Endodermal cell (in vitro differentiated cells): Measurements from ENCODE around the gene RGPD4. TPM values are rescaled to one million over a fixed set of nuclear protein-coding genes. Genes with fewer than 3 reads are reported as not detected.
"Not testable (repeated sequence)": the region's sequence is repeated elsewhere in the genome, so short reads cannot be mapped to it uniquely, and the experiment has no call there.

Experiments
- DNase-seq: peaks from one replicate; pipeline ENCODE4 v3.0.0-alpha.2; 2017
- H3K27ac ChIP-seq: 2 replicates; pipeline ENCODE4 v1.5.1; 2013; ENCODE audit warnings: mild to moderate bottlenecking, low read depth, low read length, moderate library complexity
- H3K27me3 ChIP-seq: 2 replicates; pipeline ENCODE4 v1.6.1; 2013; ENCODE audit warnings: mild to moderate bottlenecking, low read length, moderate library complexity; ENCODE audit not compliant: insufficient read depth, control insufficient read depth, poor library complexity, severe bottlenecking
- H3K36me3 ChIP-seq: 2 replicates; pipeline ENCODE4 v1.7.0; 2013; ENCODE audit warnings: mild to moderate bottlenecking, low read length, moderate library complexity; ENCODE audit not compliant: control insufficient read depth, insufficient read depth
- H3K4me1 ChIP-seq: one replicate; pipeline ENCODE4 v1.7.0; 2013; ENCODE audit warnings: low read length; ENCODE audit not compliant: control insufficient read depth, insufficient read depth
- H3K4me3 ChIP-seq: 2 replicates; pipeline ENCODE4 v1.5.1; 2013; ENCODE audit warnings: mild to moderate bottlenecking, low read length, moderate library complexity
- H3K9ac ChIP-seq: 2 replicates; pipeline ENCODE4 v1.6.1; 2013; ENCODE audit warnings: mild to moderate bottlenecking, low read length, moderate library complexity; ENCODE audit not compliant: poor library complexity, severe bottlenecking; ENCODE audit errors: extremely low read depth
- H3K9me3 ChIP-seq: 2 replicates; pipeline ENCODE4 v1.6.1; 2013; ENCODE audit warnings: mild to moderate bottlenecking, low read length, moderate library complexity; ENCODE audit not compliant: control insufficient read depth
- H3K27ac Mint-ChIP-seq: 2 replicates; pipeline ENCODE4 v1.8.0; 2020; ENCODE audit warnings: mixed read lengths
- H3K27me3 Mint-ChIP-seq: 2 replicates; pipeline ENCODE4 v1.8.0; 2021; ENCODE audit warnings: mild to moderate bottlenecking, mixed read lengths; ENCODE audit not compliant: insufficient read depth
- H3K36me3 Mint-ChIP-seq: 2 replicates; pipeline ENCODE4 v1.8.0; 2020; ENCODE audit warnings: low read depth, mixed read lengths
- H3K4me1 Mint-ChIP-seq: 2 replicates; pipeline ENCODE4 v1.8.0; 2020; ENCODE audit warnings: mixed read lengths
- H3K4me3 Mint-ChIP-seq: 2 replicates; pipeline ENCODE4 v1.8.0; 2020; ENCODE audit warnings: mild to moderate bottlenecking, moderate library complexity, mixed read lengths
- H3K9me3 Mint-ChIP-seq: 2 replicates; pipeline ENCODE4 v1.8.0; 2020; ENCODE audit warnings: mild to moderate bottlenecking, mixed read lengths
- CTCF ChIP-seq: fragments of 200-600 bp; sonication (generic); conservative IDR thresholded peaks from 2 replicates; pipeline ENCODE4 v1.5.0; 2021; ENCODE audit warnings: antibody characterized with exemption, mild to moderate bottlenecking
- WGBS, 2 experiments: methylation state at CpG; one replicate each; pipeline versions ENCODE4 v1.1.5 to v1.1.7; 2013; ENCODE audit warnings: missing lambda C conversion rate in 2 of 2, mixed read lengths in 1 of 2; ENCODE audit not compliant: insufficient coverage in 1 of 2, insufficient read length in 1 of 2; 5-methylcytosine and 5-hydroxymethylcytosine counted together
- total RNA-seq, 2 donors: library from RNA; stranded (reverse); fragmentation: NEBNext Ultra II Directional in 1 of 2; extraction: Animal tissue kit (Norgen Biotek cat#: 25700) in 1 of 2; gene quantifications; 2 replicates in 1 of 2; 3 replicates in 1 of 2; pipeline ENCODE4 v1.2.1, GENCODE V29; 2021

RGPD4 gene
- total RNA-seq, 2 donors from 2014 or later: 0.13 TPM

- H3K9me3 Mint-ChIP-seq: peaks cover 3% of the 10 kb centered on the region
- TF ChIP-seq CTCF: no peak
Measured at GRCh38 chr2:107825206-107825563, 1.5 kb upstream of the RGPD4 start.

DNA sequence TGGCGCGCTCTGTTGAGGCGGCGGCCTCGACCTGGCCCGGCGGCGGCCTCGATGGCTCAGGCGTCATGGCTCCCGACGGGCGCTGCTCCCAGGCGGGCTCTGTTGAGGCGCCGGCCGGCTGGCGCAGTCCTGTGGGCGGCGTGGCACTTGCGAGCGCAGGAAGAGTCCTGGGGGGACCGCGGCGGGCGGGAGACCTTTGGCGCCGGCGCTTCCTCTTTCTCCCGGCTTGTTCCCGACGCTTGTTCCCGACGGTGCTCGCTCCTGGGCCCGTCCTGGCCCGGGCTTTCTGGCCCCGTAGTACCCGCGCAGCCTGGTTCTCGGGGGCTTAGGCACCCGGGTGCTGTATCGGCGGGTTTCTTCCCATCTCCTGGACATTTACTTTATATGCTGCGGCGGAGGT lies 2.8 kb downstream of the RGPD4 start:
- H3K27ac ChIP-seq, H3K27me3 ChIP-seq, H3K4me1 ChIP-seq, H3K36me3 ChIP-seq, H3K4me3 Mint-ChIP-seq, H3K9me3 ChIP-seq, H3K4me1 Mint-ChIP-seq, H3K9me3 Mint-ChIP-seq, H3K4me3 ChIP-seq, H3K27ac Mint-ChIP-seq, DNase-seq, H3K36me3 Mint-ChIP-seq, H3K27me3 Mint-ChIP-seq, H3K9ac ChIP-seq: not testable (repeated sequence)
- 95% methylated on average over 36 of the region's 46 CpGs; no CpG with 5 or more reads in 1 of the 2 experiments for WGBS, 2 experiments

More at GRCh38 chr2:107825206-107825563, 1.5 kb upstream of the RGPD4 start:
- Histone ChIP-seq H3K9ac (no peak overlapping the region), H3K9me3 (no peaks in the 10 kb centered on the region), H3K36me3 (no peaks in the 10 kb centered on the region), H3K4me3 (no peak overlapping the region), H3K27me3 (no peaks in the 10 kb centered on the region), H3K4me1 (no peaks in the 10 kb centered on the region), H3K27ac (no peak overlapping the region)
- Mint-ChIP-seq H3K36me3 (no peaks in the 10 kb centered on the region), H3K27me3 (no peaks in the 10 kb centered on the region), H3K27ac (no peak overlapping the region), H3K4me1 (no peaks in the 10 kb centered on the region), H3K4me3 (no peak overlapping the region)
- WGBS, 2 experiments: 89 to 100% methylated on average over 2 of the region's 2 CpGs
- no peak for DNase-seq

DNA sequence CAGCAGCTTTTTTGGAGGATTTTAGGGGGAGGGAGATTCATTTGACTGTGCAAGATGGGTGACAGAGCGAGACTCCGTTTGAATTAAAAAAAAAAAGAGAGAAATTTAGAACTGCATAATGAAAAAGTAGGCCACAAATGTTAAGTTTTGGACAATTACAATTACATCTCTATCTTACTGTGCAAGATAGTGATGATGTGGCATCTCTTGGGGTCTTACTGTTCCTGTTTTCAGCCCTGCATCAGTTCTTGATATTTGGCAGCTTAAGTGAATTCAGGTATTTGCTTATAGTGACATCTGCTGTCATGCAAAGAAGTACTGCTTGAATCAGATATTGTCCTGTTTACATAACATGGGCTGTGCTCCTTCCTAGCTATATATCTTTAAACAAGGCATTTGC lies 6.5 kb downstream of the RGPD4 start:
- not testable (repeated sequence) for H3K27ac ChIP-seq, H3K4me1 ChIP-seq, H3K9me3 ChIP-seq, H3K36me3 ChIP-seq, H3K9ac ChIP-seq, H3K36me3 Mint-ChIP-seq, H3K4me3 Mint-ChIP-seq, H3K27me3 Mint-ChIP-seq, H3K27me3 ChIP-seq, DNase-seq, H3K9me3 Mint-ChIP-seq, H3K4me3 ChIP-seq, H3K27ac Mint-ChIP-seq, H3K4me1 Mint-ChIP-seq
- no CpG with 5 or more reads among the region's 2 CpGs for WGBS, 2 experiments

DNA sequence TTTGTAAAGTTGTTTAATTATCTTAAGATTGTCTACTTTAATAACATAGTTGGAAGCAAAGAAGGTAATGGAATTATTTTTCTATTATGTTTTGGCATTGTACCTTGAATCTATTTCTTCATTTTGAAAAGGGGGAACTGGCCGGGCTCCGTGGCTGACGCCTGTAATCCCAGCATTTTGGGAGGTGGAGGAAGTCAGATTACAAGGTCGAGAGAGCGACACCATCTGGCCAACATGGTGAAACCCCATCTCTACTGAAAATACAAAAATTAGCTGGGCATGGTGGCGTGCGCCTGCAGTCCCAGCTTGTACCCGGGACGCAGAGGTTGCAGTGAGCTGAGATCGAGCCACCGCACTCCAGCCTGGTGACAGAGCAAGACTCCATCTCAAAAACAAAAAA lies 6.9 kb downstream of the RGPD4 start:
- 63% methylated on average over 9 of the region's 11 CpGs; no CpG with 5 or more reads in 1 of the 2 experiments for WGBS, 2 experiments
- H3K27me3 ChIP-seq, H3K9me3 Mint-ChIP-seq, H3K4me1 Mint-ChIP-seq, H3K27ac Mint-ChIP-seq, H3K4me3 Mint-ChIP-seq, H3K9ac ChIP-seq, H3K4me1 ChIP-seq, H3K27me3 Mint-ChIP-seq, H3K4me3 ChIP-seq, H3K27ac ChIP-seq, H3K36me3 ChIP-seq, H3K36me3 Mint-ChIP-seq, H3K9me3 ChIP-seq: not testable (repeated sequence)
- peak; percentile 66 for TF ChIP-seq CTCF
- peak; percentile 53 for DNase-seq
